HepG2 (cell line): ENCODE measurements around the gene USP34. TPM values are rescaled to one million over a fixed set of nuclear protein-coding genes. Genes with fewer than 3 reads are reported as not detected.

Source experiments
- DZIP1 ChIP-seq: sonication (generic); formaldehyde crosslinking; IDR thresholded peaks from 2 replicates; pipeline ENCODE4 v1.5.0; 2020; ENCODE audit warnings: mild to moderate bottlenecking, missing genetic modification reagents
- GMEB1 ChIP-seq: sonication (generic); formaldehyde crosslinking; IDR thresholded peaks from 2 replicates; pipeline ENCODE4 v1.5.1; 2020; ENCODE audit warnings: missing genetic modification reagents, mild to moderate bottlenecking, borderline replicate concordance
- HDAC2 ChIP-seq: sonication (generic); formaldehyde crosslinking; IDR thresholded peaks from 2 replicates; pipeline ENCODE4 v1.4.0; 2020; ENCODE audit warnings: missing genetic modification reagents
- IKZF4 ChIP-seq: sonication (generic); formaldehyde crosslinking; IDR thresholded peaks from 2 replicates; pipeline ENCODE4 v1.5.1; 2020; ENCODE audit warnings: borderline replicate concordance, mild to moderate bottlenecking, low read depth, missing genetic modification reagents; ENCODE audit errors: not compliant biosample characterization
- JUND ChIP-seq: sonication (generic); formaldehyde crosslinking; IDR thresholded peaks from 2 replicates; pipeline ENCODE4 v1.8.0; 2022; ENCODE audit warnings: mild to moderate bottlenecking, missing genetic modification reagents
- MBNL3 ChIP-seq: fragments of 250-450 bp; sonication (Bioruptor Pico); conservative IDR thresholded peaks from 2 replicates; pipeline ENCODE4 v1.8.0; 2022; ENCODE audit warnings: mild to moderate bottlenecking, inconsistent platforms
- MLLT10 ChIP-seq: sonication (generic); formaldehyde crosslinking; IDR thresholded peaks from 2 replicates; pipeline ENCODE4 v1.4.0; 2020; ENCODE audit warnings: missing genetic modification reagents
- NFYB ChIP-seq: sonication (generic); formaldehyde crosslinking; IDR thresholded peaks from 2 replicates; pipeline ENCODE4 v1.4.0; 2020; ENCODE audit warnings: missing genetic modification reagents
- PHF5A ChIP-seq: IDR thresholded peaks from one replicate; pipeline ENCODE4 v1.6.1; 2018; ENCODE audit warnings: low read depth, missing genetic modification reagents; ENCODE audit not compliant: unreplicated experiment
- PRDM4 ChIP-seq: sonication (generic); formaldehyde crosslinking; IDR thresholded peaks from 2 replicates; pipeline ENCODE4 v1.9.0; 2021; ENCODE audit warnings: missing genetic modification reagents, borderline replicate concordance
- RORA ChIP-seq: sonication (generic); formaldehyde crosslinking; IDR thresholded peaks from 2 replicates; pipeline ENCODE4 v1.5.0; 2020; ENCODE audit warnings: mild to moderate bottlenecking, missing genetic modification reagents, moderate library complexity
- SNRNP70 ChIP-seq: fragments of 200-400 bp; formaldehyde crosslinking; IDR thresholded peaks from 2 replicates; pipeline ENCODE4 v1.6.1; 2017; ENCODE audit warnings: mild to moderate bottlenecking, low read depth, low read length, moderate library complexity
- STAT6 ChIP-seq: sonication (generic); formaldehyde crosslinking; IDR thresholded peaks from 2 replicates; pipeline ENCODE4 v1.4.0; 2020; ENCODE audit warnings: missing genetic modification reagents, mild to moderate bottlenecking, borderline replicate concordance
- TRIM22 ChIP-seq: fragments of 450-650 bp; IDR thresholded peaks from 2 replicates; pipeline ENCODE4 v1.6.1; 2017
- ZBTB34 ChIP-seq: sonication (generic); formaldehyde crosslinking; IDR thresholded peaks from 2 replicates; pipeline ENCODE4 v1.8.0; 2022; ENCODE audit warnings: mild to moderate bottlenecking, missing genetic modification reagents
- ZNF761 ChIP-seq: sonication (generic); formaldehyde crosslinking; conservative IDR thresholded peaks from 2 replicates; pipeline ENCODE4 v1.4.0; 2020; ENCODE audit warnings: mild to moderate bottlenecking, missing genetic modification reagents
- polyA plus RNA-seq, 8 experiments: library from polyadenylated mRNA; depleted of rRNA in 3 of 8; stranded (reverse) in 7 of 8; unstranded in 1 of 8; fragments of >200 nt; fragmentation: Illumina TruSeq in 4 of 8; extraction: Trizol in 4 of 8; gene quantifications; 2 replicates each; pipeline versions ENCODE4 v1.2.1 to v1.2.3, GENCODE V29; 2011 to 2016; ENCODE audit warnings: low read depth in 4 of 8, missing spikeins in 1 of 8, mixed read lengths in 1 of 8; ENCODE audit not compliant: insufficient read depth in 1 of 8
- total RNA-seq, 5 experiments: library from RNA; depleted of rRNA; stranded (reverse); fragments of >200 nt; fragmentation: Illumina TruSeq; extraction: Trizol; gene quantifications; 2 replicates each; pipeline ENCODE4 v1.2.3, GENCODE V29; 2016; ENCODE audit warnings: low read depth in 1 of 5

The USP34 gene
- total and polyA plus RNA-seq, 2 of the 13 experiments (the other 11 are each of a cell fraction or from before 2014, with no cell fraction given): 99.2 to 100 TPM

GRCh38 chr2:61144697-61145268 is 326.1 kb downstream of the USP34 start (continued):
- TF ChIP-seq PRDM4 (CRISPR knock-in tag) (no peak), IKZF4 (CRISPR knock-in tag) (peak; percentile 15), MBNL3 (CRISPR knock-in tag) (no peak), JUND (CRISPR knock-in tag) (no peak), PHF5A (CRISPR knock-in tag) (no peak), SNRNP70 (no peak), NFYB (no peak; the same call in 1 of the 2 replicates), ZBTB34 (CRISPR knock-in tag) (no peak), HDAC2 (CRISPR knock-in tag) (0 out of 2 replicates have a peak, but pooled peaks have one; percentile 44), MLLT10 (CRISPR knock-in tag) (no peak), STAT6 (CRISPR knock-in tag) (no peak), ZNF761 (CRISPR knock-in tag) (no peak), RORA (no peak), GMEB1 (CRISPR knock-in tag) (peak; percentile 48; the same call in 1 of the 2 replicates), TRIM22 (no peak), DZIP1 (CRISPR knock-in tag) (no peak)
